Measurements from ENCODE around the gene PNKP.

PNKP gene

DNA sequence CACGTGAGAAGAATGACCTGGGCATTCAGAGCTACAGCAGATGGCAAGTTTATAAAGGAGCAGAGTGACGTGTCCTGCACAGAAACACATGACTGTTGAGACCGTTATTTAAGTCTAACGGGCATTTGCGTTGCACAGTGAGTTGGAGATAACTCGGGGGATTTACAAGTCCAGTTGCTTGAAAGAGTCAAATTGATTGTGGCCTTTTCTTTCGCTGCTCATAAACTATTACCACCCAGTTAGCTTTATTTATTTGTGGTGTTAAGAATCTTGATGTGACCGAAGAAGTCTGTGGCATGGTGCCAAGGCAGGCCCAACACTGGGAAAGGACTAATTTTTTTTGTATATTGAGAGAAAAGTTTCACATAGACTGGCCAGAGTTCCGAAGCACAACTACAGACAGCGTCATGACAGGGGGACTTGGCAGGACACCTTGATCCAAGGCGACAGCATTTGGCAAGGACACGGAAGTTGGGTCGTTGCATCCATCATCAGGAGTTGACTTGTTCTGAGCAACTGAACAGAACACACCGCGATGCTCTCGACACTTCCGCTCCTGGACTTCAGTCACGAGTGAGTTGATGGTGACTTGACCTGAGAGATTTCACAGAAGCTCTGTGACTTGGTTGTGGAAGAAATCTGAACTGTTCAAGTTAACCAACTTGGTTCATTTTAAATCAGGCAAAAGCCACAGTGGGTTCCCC lies 28.3 kb downstream of the PNKP start:
- no peak for ATAC-seq
- TF ChIP-seq PPARA (CRISPR knock-in tag; IDR thresholded peaks at IDR 0.05; ENCODE audit: borderline replicate concordance) (no peak), SNAI2 (CRISPR knock-in tag; IDR thresholded peaks at IDR 0.05) (no peak)

DNA sequence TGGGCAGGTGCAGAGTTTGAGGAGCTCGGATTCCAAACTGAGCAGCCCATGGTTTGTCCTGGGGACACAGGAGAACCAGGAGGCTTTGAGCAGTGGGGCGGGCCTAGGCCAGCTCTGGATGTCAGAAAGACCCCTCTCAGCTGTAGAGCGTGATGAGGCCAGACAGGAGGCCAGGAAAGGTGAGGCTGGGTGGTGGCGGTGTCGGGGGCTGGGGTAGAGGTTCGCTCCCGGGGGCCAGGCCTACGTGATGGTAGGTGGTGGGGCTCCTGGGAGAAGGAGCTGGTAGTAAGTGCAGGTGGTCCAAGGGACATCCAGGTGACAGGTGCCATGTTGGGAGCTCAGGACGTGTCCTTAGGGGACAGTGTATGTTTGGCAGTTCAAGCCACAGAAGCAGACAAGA lies 30.0 kb downstream of the PNKP start:
- no peak for ATAC-seq
- no peak for TF ChIP-seq GLIS3 (CRISPR knock-in tag; IDR thresholded peaks at IDR 0.05)

DNA sequence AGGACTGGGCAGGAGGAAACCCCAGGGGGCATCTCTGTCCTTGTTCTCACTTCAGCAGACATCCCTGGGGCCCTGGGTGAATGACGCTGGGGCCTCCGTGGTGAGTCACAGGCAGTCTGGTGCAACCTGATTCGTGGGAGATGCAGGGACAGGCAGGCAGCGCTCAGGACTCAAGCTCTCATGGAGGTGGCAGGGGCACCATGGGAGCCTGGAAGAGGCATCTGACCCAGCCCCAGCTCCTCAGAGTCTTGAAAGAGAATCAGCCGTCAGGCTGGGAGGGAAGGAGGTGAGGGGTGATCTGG lies 30.4 kb downstream of the PNKP start:
- TF ChIP-seq OSR1 (CRISPR knock-in tag; IDR thresholded peaks at IDR 0.05) (no peak), GLIS3 (CRISPR knock-in tag; IDR thresholded peaks at IDR 0.05) (no peak), BACH2 (CRISPR knock-in tag; IDR thresholded peaks at IDR 0.05; ENCODE audit: borderline replicate concordance) (no peak), ZNF8 (CRISPR knock-in tag; IDR thresholded peaks at IDR 0.05) (no peak)
- ATAC-seq: no peak; the same call in 2 of the 3 replicates

DNA sequence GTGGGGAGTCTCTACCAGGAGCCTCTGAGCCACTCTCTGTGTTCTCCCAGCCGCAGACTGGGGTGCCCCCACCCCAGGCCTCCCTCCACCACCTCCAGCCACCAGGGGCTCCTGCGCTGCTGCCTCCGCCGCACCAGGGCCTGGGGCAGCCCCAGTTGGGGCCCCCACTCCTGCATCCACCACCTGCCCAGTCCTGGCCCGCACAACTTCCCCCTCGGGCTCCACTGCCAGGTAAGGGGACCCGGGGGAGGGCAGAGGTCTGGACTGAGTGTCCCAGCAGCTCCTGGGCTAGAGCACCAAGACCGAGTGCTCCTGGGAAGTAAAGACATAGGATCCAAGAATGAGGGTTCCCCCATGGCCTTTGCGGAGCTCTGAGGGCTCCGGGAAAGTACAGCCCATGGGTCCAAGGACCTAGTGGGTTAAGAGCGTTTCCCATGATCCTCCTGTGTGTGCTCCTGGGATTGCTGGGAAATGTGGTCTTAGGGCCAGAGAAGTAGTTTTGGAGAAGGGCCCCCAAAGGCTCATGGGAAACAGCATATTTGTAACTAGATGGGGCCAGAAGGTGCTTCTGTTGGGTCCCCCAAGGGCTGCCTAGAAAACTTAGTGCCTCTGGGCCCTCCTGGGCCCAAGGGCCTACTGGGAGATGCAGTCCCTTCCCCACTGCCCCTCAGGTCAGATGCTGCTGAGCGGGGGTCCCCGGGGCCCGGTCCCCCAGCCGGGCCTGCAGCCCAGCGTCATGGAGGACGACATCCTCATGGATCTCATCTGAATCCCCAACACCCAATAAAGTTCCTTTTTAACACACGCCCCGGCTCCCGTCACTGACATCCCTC lies 31.0 kb downstream of the PNKP start:
- no peak for ATAC-seq

DNA sequence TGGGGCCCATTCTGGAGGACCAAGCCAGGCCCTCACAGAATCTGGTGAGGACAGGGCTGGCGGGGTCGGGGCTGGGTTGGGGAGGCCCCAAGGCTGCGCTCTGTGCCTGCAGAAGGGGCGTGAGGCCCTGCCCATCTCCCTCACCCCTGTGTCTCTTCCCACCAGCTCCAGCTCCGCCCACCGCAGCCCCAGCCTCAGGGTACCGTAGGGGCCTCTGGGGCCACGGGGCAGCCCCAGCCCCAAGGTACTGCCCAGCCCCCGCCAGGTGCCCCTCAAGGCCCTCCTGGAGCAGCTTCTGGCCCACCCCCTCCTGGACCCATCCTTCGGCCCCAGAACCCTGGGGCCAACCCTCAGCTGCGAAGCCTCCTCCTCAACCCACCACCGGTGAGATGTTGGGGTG lies 31.8 kb downstream of the PNKP start:
- ATAC-seq: no peak
- TF ChIP-seq OSR1 (CRISPR knock-in tag; IDR thresholded peaks at IDR 0.05): no peak
- TF ChIP-seq, protein P1, sequence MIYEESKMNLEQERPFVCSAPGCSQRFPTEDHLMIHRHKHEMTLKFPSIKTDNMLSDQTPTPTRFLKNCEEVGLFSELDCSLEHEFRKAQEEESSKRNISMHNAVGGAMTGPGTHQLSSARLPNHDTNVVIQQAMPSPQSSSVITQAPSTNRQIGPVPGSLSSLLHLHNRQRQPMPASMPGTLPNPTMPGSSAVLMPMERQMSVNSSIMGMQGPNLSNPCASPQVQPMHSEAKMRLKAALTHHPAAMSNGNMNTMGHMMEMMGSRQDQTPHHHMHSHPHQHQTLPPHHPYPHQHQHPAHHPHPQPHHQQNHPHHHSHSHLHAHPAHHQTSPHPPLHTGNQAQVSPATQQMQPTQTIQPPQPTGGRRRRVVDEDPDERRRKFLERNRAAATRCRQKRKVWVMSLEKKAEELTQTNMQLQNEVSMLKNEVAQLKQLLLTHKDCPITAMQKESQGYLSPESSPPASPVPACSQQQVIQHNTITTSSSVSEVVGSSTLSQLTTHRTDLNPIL (CRISPR knock-in tag; IDR thresholded peaks at IDR 0.05; ENCODE audit: low read depth): no peak
- no peak for TF ChIP-seq ZFP30 (CRISPR knock-in tag; IDR thresholded peaks at IDR 0.05)
- no peak for TF ChIP-seq ZFP3 (CRISPR knock-in tag; IDR thresholded peaks at IDR 0.05)
- TF ChIP-seq, protein P2, sequence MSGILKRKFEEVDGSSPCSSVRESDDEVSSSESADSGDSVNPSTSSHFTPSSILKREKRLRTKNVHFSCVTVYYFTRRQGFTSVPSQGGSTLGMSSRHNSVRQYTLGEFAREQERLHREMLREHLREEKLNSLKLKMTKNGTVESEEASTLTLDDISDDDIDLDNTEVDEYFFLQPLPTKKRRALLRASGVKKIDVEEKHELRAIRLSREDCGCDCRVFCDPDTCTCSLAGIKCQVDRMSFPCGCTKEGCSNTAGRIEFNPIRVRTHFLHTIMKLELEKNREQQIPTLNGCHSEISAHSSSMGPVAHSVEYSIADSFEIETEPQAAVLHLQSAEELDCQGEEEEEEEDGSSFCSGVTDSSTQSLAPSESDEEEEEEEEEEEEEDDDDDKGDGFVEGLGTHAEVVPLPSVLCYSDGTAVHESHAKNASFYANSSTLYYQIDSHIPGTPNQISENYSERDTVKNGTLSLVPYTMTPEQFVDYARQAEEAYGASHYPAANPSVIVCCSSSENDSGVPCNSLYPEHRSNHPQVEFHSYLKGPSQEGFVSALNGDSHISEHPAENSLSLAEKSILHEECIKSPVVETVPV (CRISPR knock-in tag; IDR thresholded peaks at IDR 0.05): no peak
- TF ChIP-seq, protein P3, sequence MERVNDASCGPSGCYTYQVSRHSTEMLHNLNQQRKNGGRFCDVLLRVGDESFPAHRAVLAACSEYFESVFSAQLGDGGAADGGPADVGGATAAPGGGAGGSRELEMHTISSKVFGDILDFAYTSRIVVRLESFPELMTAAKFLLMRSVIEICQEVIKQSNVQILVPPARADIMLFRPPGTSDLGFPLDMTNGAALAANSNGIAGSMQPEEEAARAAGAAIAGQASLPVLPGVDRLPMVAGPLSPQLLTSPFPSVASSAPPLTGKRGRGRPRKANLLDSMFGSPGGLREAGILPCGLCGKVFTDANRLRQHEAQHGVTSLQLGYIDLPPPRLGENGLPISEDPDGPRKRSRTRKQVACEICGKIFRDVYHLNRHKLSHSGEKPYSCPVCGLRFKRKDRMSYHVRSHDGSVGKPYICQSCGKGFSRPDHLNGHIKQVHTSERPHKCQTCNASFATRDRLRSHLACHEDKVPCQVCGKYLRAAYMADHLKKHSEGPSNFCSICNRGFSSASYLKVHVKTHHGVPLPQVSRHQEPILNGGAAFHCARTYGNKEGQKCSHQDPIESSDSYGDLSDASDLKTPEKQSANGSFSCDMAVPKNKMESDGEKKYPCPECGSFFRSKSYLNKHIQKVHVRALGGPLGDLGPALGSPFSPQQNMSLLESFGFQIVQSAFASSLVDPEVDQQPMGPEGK (CRISPR knock-in tag; IDR thresholded peaks at IDR 0.05; ENCODE audit: borderline replicate concordance): no peak
- no peak for TF ChIP-seq ARNTL (CRISPR knock-in tag; IDR thresholded peaks at IDR 0.05; ENCODE audit: borderline replicate concordance, low read depth)
- TF ChIP-seq ZNF70 (CRISPR knock-in tag; IDR thresholded peaks at IDR 0.05): no peak
- no peak for TF ChIP-seq ZC3H10 (CRISPR knock-in tag; IDR thresholded peaks at IDR 0.05)
- TF ChIP-seq TOX (CRISPR knock-in tag; IDR thresholded peaks at IDR 0.05; ENCODE audit: borderline replicate concordance): no peak
- TF ChIP-seq, protein P4, sequence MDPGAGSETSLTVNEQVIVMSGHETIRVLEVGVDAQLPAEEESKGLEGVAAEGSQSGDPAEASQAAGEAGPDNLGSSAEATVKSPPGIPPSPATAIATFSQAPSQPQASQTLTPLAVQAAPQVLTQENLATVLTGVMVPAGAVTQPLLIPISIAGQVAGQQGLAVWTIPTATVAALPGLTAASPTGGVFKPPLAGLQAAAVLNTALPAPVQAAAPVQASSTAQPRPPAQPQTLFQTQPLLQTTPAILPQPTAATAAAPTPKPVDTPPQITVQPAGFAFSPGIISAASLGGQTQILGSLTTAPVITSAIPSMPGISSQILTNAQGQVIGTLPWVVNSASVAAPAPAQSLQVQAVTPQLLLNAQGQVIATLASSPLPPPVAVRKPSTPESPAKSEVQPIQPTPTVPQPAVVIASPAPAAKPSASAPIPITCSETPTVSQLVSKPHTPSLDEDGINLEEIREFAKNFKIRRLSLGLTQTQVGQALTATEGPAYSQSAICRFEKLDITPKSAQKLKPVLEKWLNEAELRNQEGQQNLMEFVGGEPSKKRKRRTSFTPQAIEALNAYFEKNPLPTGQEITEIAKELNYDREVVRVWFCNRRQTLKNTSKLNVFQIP (CRISPR knock-in tag; IDR thresholded peaks at IDR 0.05; ENCODE audit: borderline replicate concordance, low read depth): no peak
- TF ChIP-seq ZNF565 (CRISPR knock-in tag; conservative IDR thresholded peaks at IDR 0.05; ENCODE audit: low read depth): no peak
- no peak for TF ChIP-seq SNAI2 (CRISPR knock-in tag; IDR thresholded peaks at IDR 0.05)
- TF ChIP-seq BACH2 (CRISPR knock-in tag; IDR thresholded peaks at IDR 0.05; ENCODE audit: borderline replicate concordance): no peak
- TF ChIP-seq ISL1 (CRISPR knock-in tag; IDR thresholded peaks at IDR 0.05): no peak
- no peak for TF ChIP-seq TCF4 (CRISPR knock-in tag; IDR thresholded peaks at IDR 0.05; ENCODE audit: borderline replicate concordance)
- TF ChIP-seq ESRRG (CRISPR knock-in tag; IDR thresholded peaks at IDR 0.05): no peak

More for the DNA sequence above, 31.0 kb downstream of the PNKP start:
- TF ChIP-seq PPARA (CRISPR knock-in tag; IDR thresholded peaks at IDR 0.05; ENCODE audit: borderline replicate concordance): no peak
- TF ChIP-seq ZNF565 (CRISPR knock-in tag; conservative IDR thresholded peaks at IDR 0.05; ENCODE audit: low read depth): no peak
- no peak for TF ChIP-seq GLIS3 (CRISPR knock-in tag; IDR thresholded peaks at IDR 0.05)
- TF ChIP-seq TOX (CRISPR knock-in tag; IDR thresholded peaks at IDR 0.05; ENCODE audit: borderline replicate concordance): no peak
- TF ChIP-seq ZFP3 (CRISPR knock-in tag; IDR thresholded peaks at IDR 0.05): no peak
- no peak for TF ChIP-seq ZC3H10 (CRISPR knock-in tag; IDR thresholded peaks at IDR 0.05)
- no peak for TF ChIP-seq ARNTL (CRISPR knock-in tag; IDR thresholded peaks at IDR 0.05; ENCODE audit: borderline replicate concordance, low read depth)
- TF ChIP-seq, protein P2 (CRISPR knock-in tag; IDR thresholded peaks at IDR 0.05): no peak
- no peak for TF ChIP-seq ISL1 (CRISPR knock-in tag; IDR thresholded peaks at IDR 0.05)
- TF ChIP-seq ZFP30 (CRISPR knock-in tag; IDR thresholded peaks at IDR 0.05): no peak
- no peak for TF ChIP-seq ESRRG (CRISPR knock-in tag; IDR thresholded peaks at IDR 0.05)
- no peak for TF ChIP-seq TCF4 (CRISPR knock-in tag; IDR thresholded peaks at IDR 0.05; ENCODE audit: borderline replicate concordance)
- TF ChIP-seq BACH2 (CRISPR knock-in tag; IDR thresholded peaks at IDR 0.05; ENCODE audit: borderline replicate concordance): no peak

Data from SK-N-SH treated with all-trans-retinoic acid at 6 μM for 48 hours (cell line).